Measurements from ENCODE around the gene UBE2E1. TPM values are rescaled to one million over a fixed set of nuclear protein-coding genes. Genes with fewer than 3 reads are reported as not detected.
"Not testable (repeated sequence)": the region's sequence is repeated elsewhere in the genome, so short reads cannot be mapped to it uniquely, and the experiment has no call there.

UBE2E1 gene
- total and polyA plus RNA-seq, 2 experiments from 2014 or later = 39.9 to 120 TPM

GRCh38 chr3:23870663-23871043 is 64.9 kb downstream of the UBE2E1 start:
- H3K27me3 ChIP-seq (ENCODE audit: insufficient read depth); H2AFZ ChIP-seq; H3K9me3 Mint-ChIP-seq; H3F3A ChIP-seq (replicated peaks; ENCODE audit: low read depth); H3K27me3 Mint-ChIP-seq (ENCODE audit: insufficient read depth, low read depth, poor library complexity); ATAC-seq; DNase-seq (ENCODE audit: low spot score); H3K4me3 ChIP-seq; H3K9me2 ChIP-seq (ENCODE audit: insufficient read depth); H3K4me2 ChIP-seq; H3K36me3 ChIP-seq (ENCODE audit: insufficient read depth); H3K27ac ChIP-seq (ENCODE audit: low read depth); H3K27ac Mint-ChIP-seq; H3K4me3 Mint-ChIP-seq: not testable (repeated sequence)
- H3K4me1 Mint-ChIP-seq = peaks cover 36% of the 10 kb centered on the region
- peaks cover 25% of the 10 kb centered on the region for H4K20me1 ChIP-seq (replicated peaks; ENCODE audit: insufficient read depth)
- H3K4me1 ChIP-seq (ENCODE audit: insufficient read depth) = peaks cover 14% of the 10 kb centered on the region
- H3K36me3 Mint-ChIP-seq (ENCODE audit: low read depth) = peaks cover 13% of the 10 kb centered on the region; the same call in 2 of the 3 replicates
- H3K79me2 ChIP-seq (replicated peaks; ENCODE audit: insufficient read depth) = peaks cover 81% of the 10 kb centered on the region

- peaks cover 15% of the 10 kb centered on the region for H3K36me3 Mint-ChIP-seq (ENCODE audit: low read depth)
- not testable (repeated sequence) for DNase-seq (ENCODE audit: low spot score); H2AFZ ChIP-seq; ATAC-seq; H3K4me2 ChIP-seq; H3K27ac ChIP-seq (ENCODE audit: low read depth); H3K27ac Mint-ChIP-seq; H3K27me3 Mint-ChIP-seq (ENCODE audit: insufficient read depth, low read depth, poor library complexity); H3K9me3 Mint-ChIP-seq; H3K4me3 ChIP-seq; H3K4me1 ChIP-seq (ENCODE audit: insufficient read depth); H3K27me3 ChIP-seq (ENCODE audit: insufficient read depth); H3K9me2 ChIP-seq (ENCODE audit: insufficient read depth); H3K4me3 Mint-ChIP-seq; H3F3A ChIP-seq (replicated peaks; ENCODE audit: low read depth); H3K36me3 ChIP-seq (ENCODE audit: insufficient read depth)
- H3K79me2 ChIP-seq (replicated peaks; ENCODE audit: insufficient read depth) = peaks cover 83% of the 10 kb centered on the region
- H4K20me1 ChIP-seq (replicated peaks; ENCODE audit: insufficient read depth) = peaks cover 25% of the 10 kb centered on the region
- peaks cover 35% of the 10 kb centered on the region for H3K4me1 Mint-ChIP-seq
Observed at GRCh38 chr3:23871361-23871760, 65.6 kb downstream of the UBE2E1 start.

- no peak for ATAC-seq
- peaks cover 4% of the 10 kb centered on the region; the same call in 2 of the 3 replicates for H3K9me3 Mint-ChIP-seq
- no peak overlapping the region for H2AFZ ChIP-seq
- H3F3A ChIP-seq (replicated peaks; ENCODE audit: low read depth) = no peaks in the 10 kb centered on the region
- H3K36me3 Mint-ChIP-seq (ENCODE audit: low read depth) = peaks cover 25% of the 10 kb centered on the region
- peaks cover 7% of the 10 kb centered on the region; the same call in 1 of the 2 replicates for H3K4me1 ChIP-seq (ENCODE audit: insufficient read depth)
- H3K4me3 Mint-ChIP-seq = no peak overlapping the region
- H3K27ac Mint-ChIP-seq = no peak overlapping the region
- no peak for DNase-seq (ENCODE audit: low spot score)
- no peaks in the 10 kb centered on the region for H3K9me2 ChIP-seq (ENCODE audit: insufficient read depth)
- H3K4me2 ChIP-seq = no peak overlapping the region
- H3K36me3 ChIP-seq (ENCODE audit: insufficient read depth) = no peaks in the 10 kb centered on the region
- peaks cover 30% of the 10 kb centered on the region for H4K20me1 ChIP-seq (replicated peaks; ENCODE audit: insufficient read depth)
- H3K79me2 ChIP-seq (replicated peaks; ENCODE audit: insufficient read depth) = peaks cover 83% of the 10 kb centered on the region
- TF ChIP-seq CTCF (conservative IDR thresholded peaks at IDR 0.05; ENCODE audit: low read depth in 2 of 2) (no peak), ETS1 (IDR thresholded peaks at IDR 0.05) (no peak), EZH2 (IDR thresholded peaks at IDR 0.05; ENCODE audit: low read depth, unreplicated experiment) (no peak), NANOG (IDR thresholded peaks at IDR 0.05; ENCODE audit: borderline replicate concordance) (no peak), EZH2phosphoT487 (IDR thresholded peaks at IDR 0.05; ENCODE audit: unreplicated experiment) (no peak), CREB1 (CRISPR knock-in tag; IDR thresholded peaks at IDR 0.05; ENCODE audit: low read depth) (no peak), POLR2AphosphoS5 (IDR thresholded peaks at IDR 0.05; ENCODE audit: low read depth) (no peak)
- H3K4me3 ChIP-seq = no peak overlapping the region
- peaks cover 28% of the 10 kb centered on the region for H3K4me1 Mint-ChIP-seq
- no peaks in the 10 kb centered on the region for H3K27me3 ChIP-seq (ENCODE audit: insufficient read depth)
- no peak overlapping the region for H3K27ac ChIP-seq (ENCODE audit: low read depth)
- H3K27me3 Mint-ChIP-seq (ENCODE audit: insufficient read depth, low read depth, poor library complexity) = peaks cover 7% of the 10 kb centered on the region
Observed at GRCh38 chr3:23872330-23872729, 66.6 kb downstream of the UBE2E1 start.

All from GM23338 (cell line).